Hepatocyte (in vitro differentiated cells): ENCODE results near the gene RFTN1. TPM values are rescaled to one million over a fixed set of nuclear protein-coding genes. Genes with fewer than 3 reads are reported as not detected.

Experiments used
- DNase-seq: peaks from one replicate; pipeline ENCODE4 v3.0.0-alpha.2; 2016; ENCODE audit warnings: low spot score
- H2AFZ ChIP-seq: fragments of 200-600 bp; sonication (generic); 2 replicates; pipeline ENCODE4 v1.6.0; 2016; ENCODE audit warnings: antibody characterized with exemption, mild to moderate bottlenecking
- H3K27ac ChIP-seq: fragments of 200-600 bp; sonication (generic); 2 replicates; pipeline ENCODE4 v1.5.1; 2016; ENCODE audit warnings: mild to moderate bottlenecking
- H3K27me3 ChIP-seq: fragments of 200-600 bp; sonication (generic); 2 replicates; pipeline ENCODE4 v1.6.1; 2016
- H3K36me3 ChIP-seq: fragments of 200-600 bp; sonication (generic); replicated peaks from 2 replicates; pipeline ENCODE4 v1.5.1; 2016; ENCODE audit warnings: low read depth; ENCODE audit not compliant: insufficient read depth
- H3K4me1 ChIP-seq: fragments of 200-600 bp; sonication (generic); 2 replicates; pipeline ENCODE4 v1.5.1; 2016; ENCODE audit warnings: mild to moderate bottlenecking, moderate library complexity; ENCODE audit not compliant: insufficient read depth
- H3K4me2 ChIP-seq: fragments of 200-600 bp; sonication (generic); 2 replicates; pipeline ENCODE4 v1.6.0; 2016
- H3K4me3 ChIP-seq: fragments of 200-600 bp; sonication (generic); 2 replicates; pipeline ENCODE4 v1.5.1; 2016; ENCODE audit warnings: mild to moderate bottlenecking
- H3K79me2 ChIP-seq: fragments of 200-600 bp; sonication (generic); 2 replicates; pipeline ENCODE4 v1.6.0; 2017; ENCODE audit warnings: mild to moderate bottlenecking
- H3K9me2 ChIP-seq: fragments of 200-600 bp; sonication (generic); replicated peaks from 2 replicates; pipeline ENCODE4 v1.6.0; 2017; ENCODE audit warnings: mild to moderate bottlenecking; ENCODE audit not compliant: insufficient read depth
- H3K9me3 ChIP-seq: fragments of 200-600 bp; sonication (generic); 2 replicates; pipeline ENCODE4 v1.5.1; 2016; ENCODE audit warnings: low read depth, mild to moderate bottlenecking
- H4K20me1 ChIP-seq: fragments of 200-600 bp; sonication (generic); 2 replicates; pipeline ENCODE4 v1.6.0; 2016; ENCODE audit warnings: mild to moderate bottlenecking; ENCODE audit not compliant: insufficient read depth, poor library complexity, severe bottlenecking
- EZH2 ChIP-seq: fragments of 200-600 bp; sonication (generic); IDR thresholded peaks from 2 replicates; pipeline ENCODE4 v1.6.1; 2016; ENCODE audit warnings: antibody characterized with exemption, mild to moderate bottlenecking, borderline replicate concordance
- EZH2phosphoT487 ChIP-seq: fragments of 200-600 bp; sonication (generic); IDR thresholded peaks from one replicate; pipeline ENCODE4 v1.6.1; 2018; ENCODE audit warnings: antibody characterized with exemption, mild to moderate bottlenecking, low read depth, moderate library complexity; ENCODE audit not compliant: unreplicated experiment, severe bottlenecking
- WGBS: methylation state at CpG from one replicate; pipeline ENCODE4 v1.1.6; 2016; ENCODE audit warnings: low lambda C conversion rate; ENCODE audit errors: missing lambda C conversion rate; 5-methylcytosine and 5-hydroxymethylcytosine counted together
- polyA plus RNA-seq: library from polyadenylated mRNA; unstranded; fragments of >200 nt; fragmentation: Nextera tagmentation; extraction: Ambion mirVana; gene quantifications from 2 replicates; pipeline ENCODE4 v1.2.1, GENCODE V29; 2016
- total RNA-seq: library from RNA; depleted of rRNA; stranded (reverse); fragments of >200 nt; gene quantifications from 2 replicates; pipeline ENCODE4 v1.2.3, GENCODE V29; 2014
- TF ChIP-seq, protein P1 (sequence below): fragments of 200-600 bp; sonication (generic); IDR thresholded peaks from 2 replicates; pipeline ENCODE4 v1.5.1; 2016; ENCODE audit warnings: antibody characterized with exemption, mild to moderate bottlenecking; ENCODE audit not compliant: poor library complexity

The RFTN1 gene
- total and polyA plus RNA-seq, 2 experiments from 2014 or later = 10.0 to 14.9 TPM

DNA sequence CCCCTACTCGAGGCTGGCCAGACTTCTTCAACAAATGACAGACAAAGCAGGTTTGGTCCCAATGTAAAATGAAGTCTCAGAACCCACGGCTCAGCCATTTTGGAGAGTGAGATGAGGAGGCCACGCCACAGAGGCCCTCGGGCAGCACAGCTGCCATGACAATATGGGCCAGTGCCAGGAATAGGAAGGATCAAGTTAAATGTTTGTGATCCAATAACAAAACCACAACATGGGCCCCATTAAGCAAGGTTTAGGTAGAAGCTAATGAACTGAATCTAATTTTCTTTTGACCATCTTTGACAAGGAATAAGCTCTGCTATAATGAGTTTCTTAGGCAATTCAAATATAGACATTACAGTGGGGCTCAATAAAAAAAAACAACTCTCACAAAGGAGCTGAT, 52.6 kb downstream of the RFTN1 start:
- TF ChIP-seq, protein P1, sequence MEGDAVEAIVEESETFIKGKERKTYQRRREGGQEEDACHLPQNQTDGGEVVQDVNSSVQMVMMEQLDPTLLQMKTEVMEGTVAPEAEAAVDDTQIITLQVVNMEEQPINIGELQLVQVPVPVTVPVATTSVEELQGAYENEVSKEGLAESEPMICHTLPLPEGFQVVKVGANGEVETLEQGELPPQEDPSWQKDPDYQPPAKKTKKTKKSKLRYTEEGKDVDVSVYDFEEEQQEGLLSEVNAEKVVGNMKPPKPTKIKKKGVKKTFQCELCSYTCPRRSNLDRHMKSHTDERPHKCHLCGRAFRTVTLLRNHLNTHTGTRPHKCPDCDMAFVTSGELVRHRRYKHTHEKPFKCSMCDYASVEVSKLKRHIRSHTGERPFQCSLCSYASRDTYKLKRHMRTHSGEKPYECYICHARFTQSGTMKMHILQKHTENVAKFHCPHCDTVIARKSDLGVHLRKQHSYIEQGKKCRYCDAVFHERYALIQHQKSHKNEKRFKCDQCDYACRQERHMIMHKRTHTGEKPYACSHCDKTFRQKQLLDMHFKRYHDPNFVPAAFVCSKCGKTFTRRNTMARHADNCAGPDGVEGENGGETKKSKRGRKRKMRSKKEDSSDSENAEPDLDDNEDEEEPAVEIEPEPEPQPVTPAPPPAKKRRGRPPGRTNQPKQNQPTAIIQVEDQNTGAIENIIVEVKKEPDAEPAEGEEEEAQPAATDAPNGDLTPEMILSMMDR = no peak
- no peak for TF ChIP-seq EZH2phosphoT487
- TF ChIP-seq EZH2 = no peak

DNA sequence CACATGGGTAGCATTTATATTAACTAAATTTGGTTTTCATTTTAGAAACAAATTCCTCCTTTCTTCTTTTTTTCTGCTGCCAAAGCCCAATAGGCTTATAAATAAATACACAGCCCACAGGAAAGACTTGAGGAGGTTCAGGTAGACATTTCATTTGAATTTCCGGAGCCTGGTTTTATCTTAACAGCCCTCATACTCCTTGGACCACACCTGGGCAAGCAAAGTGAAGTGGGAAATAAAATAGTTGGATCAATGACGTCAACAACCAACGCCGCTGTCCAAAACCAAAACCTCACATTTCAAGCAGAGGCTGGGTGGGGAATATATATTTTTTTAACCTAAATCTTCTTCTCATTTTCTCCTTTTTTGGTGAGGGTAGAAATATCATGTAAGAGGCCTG, 53.2 kb downstream of the RFTN1 start:
- Histone ChIP-seq H3K4me1 (peaks cover 6% of the 10 kb centered on the region), H3K36me3 (no peaks in the 10 kb centered on the region), H3K9me2 (no peaks in the 10 kb centered on the region), H3K4me3 (no peak overlapping the region), H4K20me1 (no peaks in the 10 kb centered on the region), H3K27ac (no peak overlapping the region), H3K4me2 (no peak overlapping the region), H3K9me3 (no peaks in the 10 kb centered on the region), H2AFZ (no peak overlapping the region), H3K27me3 (no peaks in the 10 kb centered on the region), H3K79me2 (no peaks in the 10 kb centered on the region)
- no peak for DNase-seq
- TF ChIP-seq EZH2phosphoT487 = no peak
- TF ChIP-seq, protein P1 = no peak
- no peak for TF ChIP-seq EZH2
- WGBS = 87% methylated on average over 4 of the region's 4 CpGs

More for the DNA sequence above, 52.6 kb downstream of the RFTN1 start:
- H4K20me1 ChIP-seq = no peaks in the 10 kb centered on the region
- H2AFZ ChIP-seq = no peak overlapping the region
- H3K4me2 ChIP-seq = no peak overlapping the region
- H3K27ac ChIP-seq = no peak overlapping the region
- peaks cover 6% of the 10 kb centered on the region for H3K4me1 ChIP-seq
- no peaks in the 10 kb centered on the region for H3K9me3 ChIP-seq
- no peaks in the 10 kb centered on the region for H3K27me3 ChIP-seq
- H3K36me3 ChIP-seq = no peaks in the 10 kb centered on the region
- WGBS = 75% methylated on average over 4 of the region's 4 CpGs
- H3K79me2 ChIP-seq = no peaks in the 10 kb centered on the region
- DNase-seq = no peak
- H3K4me3 ChIP-seq = no peak overlapping the region
- no peaks in the 10 kb centered on the region for H3K9me2 ChIP-seq

DNA sequence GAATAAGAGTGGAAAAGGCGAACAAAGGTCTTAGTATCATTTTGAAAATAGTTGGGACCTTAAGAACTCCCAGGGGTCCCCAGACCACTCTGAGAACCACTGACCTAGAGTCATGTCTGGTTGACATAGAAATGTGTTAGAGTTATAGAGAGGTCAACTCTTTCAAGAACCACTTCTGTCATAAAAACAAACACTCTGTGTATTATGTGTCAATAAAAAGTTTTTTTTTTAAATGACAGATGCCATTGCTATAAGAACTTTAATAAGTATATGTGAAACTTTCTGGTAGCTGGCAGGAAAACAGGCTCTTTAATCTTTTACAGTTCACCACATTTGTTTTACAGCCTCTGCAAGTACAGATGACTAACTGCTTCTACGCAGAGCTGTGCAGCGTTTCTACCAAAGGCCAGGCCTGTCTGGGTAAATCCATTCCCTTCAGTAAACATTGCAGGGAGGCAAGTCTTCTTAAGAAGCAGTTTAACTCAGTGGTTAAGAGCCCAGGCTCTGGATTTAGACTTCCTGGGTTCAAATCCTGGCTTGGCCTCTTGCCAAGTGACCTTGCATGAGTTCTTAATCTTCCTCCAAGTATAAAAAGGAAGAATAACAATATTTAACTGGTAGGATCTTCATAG, 56.6 kb downstream of the RFTN1 start:
- no peak overlapping the region for H3K4me2 ChIP-seq
- H3K9me3 ChIP-seq = no peaks in the 10 kb centered on the region
- peak; percentile 67 for DNase-seq
- peaks cover 6% of the 10 kb centered on the region for H3K4me1 ChIP-seq
- no peak overlapping the region for H2AFZ ChIP-seq
- no peaks in the 10 kb centered on the region for H4K20me1 ChIP-seq
- no peaks in the 10 kb centered on the region for H3K9me2 ChIP-seq
- TF ChIP-seq EZH2phosphoT487 = no peak
- TF ChIP-seq, protein P1 = no peak
- no peak for TF ChIP-seq EZH2
- no peaks in the 10 kb centered on the region for H3K36me3 ChIP-seq
- H3K27me3 ChIP-seq = no peaks in the 10 kb centered on the region
- H3K4me3 ChIP-seq = no peak overlapping the region
- WGBS = 45% methylated on average over 3 of the region's 3 CpGs
- no peaks in the 10 kb centered on the region for H3K79me2 ChIP-seq
- no peak overlapping the region for H3K27ac ChIP-seq
